ENCODE results near the gene ELP1. TPM values are rescaled to one million over a fixed set of nuclear protein-coding genes. Genes with fewer than 3 reads are reported as not detected.

ELP1 gene
- total and polyA plus RNA-seq, 8 donors: 22.9 to 50.6 (median 44.3) TPM

GRCh38 chr9:108861464-108861863 is 72.5 kb downstream of the ELP1 start:
- H3K4me1 ChIP-seq: no peaks in the 10 kb centered on the region
- H3K27ac ChIP-seq: peak overlapping the region in 1 of 2 donors; percentile 23
- peak in 1 of 4 donors; percentile 27 for DNase-seq
- peak; percentile 90 for ATAC-seq
- H3K36me3 ChIP-seq: no peaks in the 10 kb centered on the region
- H3K27me3 ChIP-seq: no peaks in the 10 kb centered on the region
- TF ChIP-seq, protein P1, sequence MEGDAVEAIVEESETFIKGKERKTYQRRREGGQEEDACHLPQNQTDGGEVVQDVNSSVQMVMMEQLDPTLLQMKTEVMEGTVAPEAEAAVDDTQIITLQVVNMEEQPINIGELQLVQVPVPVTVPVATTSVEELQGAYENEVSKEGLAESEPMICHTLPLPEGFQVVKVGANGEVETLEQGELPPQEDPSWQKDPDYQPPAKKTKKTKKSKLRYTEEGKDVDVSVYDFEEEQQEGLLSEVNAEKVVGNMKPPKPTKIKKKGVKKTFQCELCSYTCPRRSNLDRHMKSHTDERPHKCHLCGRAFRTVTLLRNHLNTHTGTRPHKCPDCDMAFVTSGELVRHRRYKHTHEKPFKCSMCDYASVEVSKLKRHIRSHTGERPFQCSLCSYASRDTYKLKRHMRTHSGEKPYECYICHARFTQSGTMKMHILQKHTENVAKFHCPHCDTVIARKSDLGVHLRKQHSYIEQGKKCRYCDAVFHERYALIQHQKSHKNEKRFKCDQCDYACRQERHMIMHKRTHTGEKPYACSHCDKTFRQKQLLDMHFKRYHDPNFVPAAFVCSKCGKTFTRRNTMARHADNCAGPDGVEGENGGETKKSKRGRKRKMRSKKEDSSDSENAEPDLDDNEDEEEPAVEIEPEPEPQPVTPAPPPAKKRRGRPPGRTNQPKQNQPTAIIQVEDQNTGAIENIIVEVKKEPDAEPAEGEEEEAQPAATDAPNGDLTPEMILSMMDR (IDR thresholded peaks at IDR 0.05): no peak
- intact Hi-C loops (cut with DNase I): no loop called here
- H3K9me3 ChIP-seq: no peaks in the 10 kb centered on the region
- H3K4me3 ChIP-seq: no peak overlapping the region

- no peaks in the 10 kb centered on the region for H3K27me3 ChIP-seq
- H3K4me3 ChIP-seq: no peak overlapping the region
- peak overlapping the region in 1 of 2 donors; percentile 23 for H3K27ac ChIP-seq
- TF ChIP-seq, protein P1 (IDR thresholded peaks at IDR 0.05): no peak
- intact Hi-C loops (cut with DNase I): no loop called here
- no peaks in the 10 kb centered on the region for H3K4me1 ChIP-seq
- no peaks in the 10 kb centered on the region for H3K36me3 ChIP-seq
- no peaks in the 10 kb centered on the region for H3K9me3 ChIP-seq
- DNase-seq (no peak), ATAC-seq (peak; percentile 5)
These were observed 73.2 kb downstream of the ELP1 start for GRCh38 chr9:108860764-108861163.

GRCh38 chr9:108860354-108860753 is 73.6 kb downstream of the ELP1 start:
- H3K27ac ChIP-seq: no peak overlapping the region
- intact Hi-C loops (cut with DNase I): no loop called here

GRCh38 chr9:108859459-108860114 is 74.3 kb downstream of the ELP1 start:
- H3K27me3 ChIP-seq: no peaks in the 10 kb centered on the region
- no peaks in the 10 kb centered on the region for H3K4me1 ChIP-seq
- no peak overlapping the region for H3K27ac ChIP-seq
- ATAC-seq (no peak), DNase-seq (no peak)
- TF ChIP-seq, protein P1 (IDR thresholded peaks at IDR 0.05): no peak
- no peak overlapping the region for H3K4me3 ChIP-seq
- intact Hi-C loops (cut with DNase I): no loop called here
- no peaks in the 10 kb centered on the region for H3K9me3 ChIP-seq
- no peaks in the 10 kb centered on the region for H3K36me3 ChIP-seq

More at GRCh38 chr9:108860354-108860753, 73.6 kb downstream of the ELP1 start:
- TF ChIP-seq, protein P1 (IDR thresholded peaks at IDR 0.05): no peak
- no peaks in the 10 kb centered on the region for H3K36me3 ChIP-seq
- H3K4me3 ChIP-seq: no peak overlapping the region
- no peak for DNase-seq
- no peaks in the 10 kb centered on the region for H3K27me3 ChIP-seq
- no peaks in the 10 kb centered on the region for H3K9me3 ChIP-seq
- no peak for ATAC-seq
- no peaks in the 10 kb centered on the region for H3K4me1 ChIP-seq

DNA sequence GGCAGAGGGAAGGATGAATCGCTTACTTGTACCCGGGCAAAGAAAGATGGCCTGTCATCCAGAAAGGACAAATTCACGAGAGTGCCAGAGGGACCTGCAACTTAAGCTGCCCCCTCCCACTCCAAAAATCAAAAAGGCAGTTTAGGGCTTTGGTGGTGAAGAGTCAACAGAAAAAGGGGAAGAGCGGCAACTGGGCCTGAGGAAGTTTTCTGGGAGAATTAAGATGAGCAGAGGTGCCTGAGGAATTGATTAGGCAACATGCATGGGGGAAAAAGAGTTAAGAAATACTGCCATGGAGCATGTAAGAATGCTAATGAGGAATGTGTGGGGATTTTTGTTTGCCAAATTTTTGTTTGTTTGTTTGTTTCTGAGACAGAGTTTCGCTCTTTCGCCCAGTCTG is 76.4 kb downstream of the ELP1 start:
- Histone ChIP-seq H3K9me3 (no peaks in the 10 kb centered on the region), H3K4me3 (no peak overlapping the region), H3K27ac (no peak overlapping the region), H3K36me3 (no peaks in the 10 kb centered on the region), H3K4me1 (no peaks in the 10 kb centered on the region), H3K27me3 (no peaks in the 10 kb centered on the region)
- ATAC-seq (no peak), DNase-seq (no peak)
- TF ChIP-seq, protein P1 (IDR thresholded peaks at IDR 0.05): no peak
- intact Hi-C loops (cut with DNase I): no loop called here
